Pancreas (tissue), 10 donors: Measurements from ENCODE around the gene AGFG1. TPM values are rescaled to one million over a fixed set of nuclear protein-coding genes. Genes with fewer than 3 reads are reported as not detected.

Experiments
- ATAC-seq, 4 donors: fragments of 200-7000 bp; cut with Tn5 transposase; one replicate each; pipeline versions ENCODE4 v1.8.0 to v1.9.1; 2020; ENCODE audit warnings: mild to moderate bottlenecking in 4 of 4, moderate library complexity in 4 of 4
- DNase-seq, 6 donors: peaks; one replicate each; pipeline ENCODE4 v3.0.0-alpha.2; 2020
- FAIRE-seq: peaks from 2 replicates; lab custom pipeline; 2012; peaks lifted over from hg19 to GRCh38; lab: Jason Lieb, UNC
- H3K27ac ChIP-seq, 4 donors: fragments of 200-600 bp; sonication (generic); 1 replicate in 3 of 4; 2 replicates in 1 of 4; pipeline versions ENCODE4 v1.5.0 to v1.8.0; 2020
- H3K27me3 ChIP-seq, 4 donors: fragments of 200-600 bp; one replicate each; pipeline ENCODE4 v1.8.0; 2021
- H3K36me3 ChIP-seq, 3 donors: fragments of 200-600 bp; sonication (generic) in 1 of 3; one replicate each; pipeline versions ENCODE4 v1.5.0 to v1.8.0; 2020 to 2021
- H3K4me1 ChIP-seq, 3 donors: fragments of 200-600 bp; one replicate each; pipeline ENCODE4 v1.8.0; 2021
- H3K4me3 ChIP-seq, 4 donors: fragments of 200-600 bp; sonication (generic) in 2 of 4; one replicate each; pipeline versions ENCODE4 v1.5.0 to v1.8.0; 2020 to 2021
- H3K9me3 ChIP-seq, 4 donors: fragments of 200-600 bp; one replicate each; pipeline ENCODE4 v1.8.0; 2021
- CTCF ChIP-seq, 4 donors: fragments of 200-600 bp; sonication (generic) in 3 of 4; IDR thresholded peaks; one replicate each; pipeline versions ENCODE4 v1.5.0 to v1.8.0; 2021; ENCODE audit warnings: antibody characterized with exemption in 4 of 4
- WGBS, 2 donors: extraction: QIAGEN DNeasy Blood & Tissue Kit; methylation state at CpG; one replicate each; pipeline ENCODE4 v1.1.7; 2013; 5-methylcytosine and 5-hydroxymethylcytosine counted together
- intact Hi-C, 3 donors: fragments of 100-400 bp; cut with DNase I; formaldehyde crosslinking; loops; one replicate each; pipeline versions ENCODE4 v1.11.1 to v1.14.2; 2022
- polyA plus RNA-seq, 2 donors: library from polyadenylated mRNA; stranded (reverse); fragments of 200-250 nt; gene quantifications; one replicate each; pipeline ENCODE4 v1.2.3, GENCODE V29; 2013
- total RNA-seq, 6 donors: library from RNA; stranded (reverse); fragmentation: NEBNext Ultra II Directional in 4 of 6; extraction: Animal tissue kit (Norgen Biotek cat#: 25700) in 4 of 6; gene quantifications; one replicate each; pipeline versions ENCODE4 v1.2.1 to v1.2.4, GENCODE V29; 2021 to 2023
- donor health status: healthy with polysubstance abuse.
- donor health status: DM: no; HTN: no; CAD: no; lungs with moderate emphysema.
- donor health status: DM: no; HTN: no; CAD: no.
- donor health status: control.
- donor health status: control.
- donor health status: Bipolar disorder and iron deficiency.
- donor health status: DM: yes; HTN: yes; CAD: no.
- donor health status: DM: no; HTN: no; CAD: no.
- donor health status: DM: no; HTN: no; CAD: no.
- donor health status: DM: yes; HTN: yes; CAD: no.

AGFG1 gene
- total and polyA plus RNA-seq, 8 donors, result 9.0 to 39.7 (median 25.9) TPM

- peaks cover 9 to 24% (median 18%) of the 10 kb centered on the region in 3 donors for H3K4me1 ChIP-seq
- no peak for TF ChIP-seq CTCF (IDR thresholded peaks at IDR 0.05)
- H3K36me3 ChIP-seq, result no peaks in the 10 kb centered on the region
- 1% methylated on average over 68 to 105 of the region's 106 CpGs for WGBS, 2 donors
- no peaks in the 10 kb centered on the region for H3K27me3 ChIP-seq
- intact Hi-C loops, result no loop called here
- peak overlapping the region; percentile 67 to 85 (median 78) for H3K27ac ChIP-seq
- ATAC-seq (peak; percentile 32 to 82 (median 62)), DNase-seq (peak in 5 of 6 donors; percentile 22 to 77 (median 49)), FAIRE-seq (no peak)
- no peaks in the 10 kb centered on the region for H3K9me3 ChIP-seq
- peak overlapping the region; percentile 88 to 96 (median 92) for H3K4me3 ChIP-seq
Observed at GRCh38 chr2:227472265-227473121, 537 bp downstream of the AGFG1 start.

GRCh38 chr2:227473122-227473461 is 1.1 kb downstream of the AGFG1 start:
- Histone ChIP-seq H3K36me3 (no peaks in the 10 kb centered on the region), H3K4me3 (peak overlapping the region; percentile 88 to 96 (median 92)), H3K27me3 (no peaks in the 10 kb centered on the region), H3K9me3 (no peaks in the 10 kb centered on the region), H3K27ac (peak overlapping the region in 1 of 4 donors; percentile 85), H3K4me1 (peaks cover 9 to 28% (median 18%) of the 10 kb centered on the region in 3 donors)
- no peak for FAIRE-seq
- no peak for ATAC-seq
- no peak for DNase-seq
- WGBS, 2 donors, result 1% methylated on average over 9 of the region's 9 CpGs
- TF ChIP-seq CTCF (IDR thresholded peaks at IDR 0.05), result no peak
- intact Hi-C loops, result no loop called here

GRCh38 chr2:227473806-227474205 is 1.9 kb downstream of the AGFG1 start:
- intact Hi-C loops, result no loop called here
- Histone ChIP-seq H3K36me3 (no peaks in the 10 kb centered on the region), H3K4me1 (peaks cover 9 to 28% (median 18%) of the 10 kb centered on the region in 3 donors), H3K9me3 (no peaks in the 10 kb centered on the region), H3K4me3 (peak overlapping the region in 2 of 4 donors; percentile 95 to 96), H3K27ac (no peak overlapping the region), H3K27me3 (no peaks in the 10 kb centered on the region)
- WGBS, 2 donors, result 16 to 21% methylated on average over 2 of the region's 2 CpGs
- FAIRE-seq, result no peak
- no peak for TF ChIP-seq CTCF (IDR thresholded peaks at IDR 0.05)
- no peak for DNase-seq
- no peak for ATAC-seq

- WGBS, 2 donors, result 18 to 28% methylated on average over 3 of the region's 3 CpGs
- Histone ChIP-seq H3K9me3 (no peaks in the 10 kb centered on the region), H3K27me3 (no peaks in the 10 kb centered on the region), H3K4me1 (peaks cover 9 to 34% (median 19%) of the 10 kb centered on the region in 3 donors), H3K27ac (no peak overlapping the region), H3K36me3 (no peaks in the 10 kb centered on the region), H3K4me3 (peak overlapping the region in 1 of 4 donors; percentile 96)
- TF ChIP-seq CTCF (IDR thresholded peaks at IDR 0.05), result no peak
- ATAC-seq, result no peak
- no peak for FAIRE-seq
- no peak for DNase-seq
- intact Hi-C loops, result no loop called here
Observed at GRCh38 chr2:227474410-227474809, 2.5 kb downstream of the AGFG1 start.

GRCh38 chr2:227477291-227477690 is 5.3 kb downstream of the AGFG1 start:
- no peak for ATAC-seq
- intact Hi-C loops, result no loop called here
- Histone ChIP-seq H3K27me3 (no peaks in the 10 kb centered on the region), H3K9me3 (no peaks in the 10 kb centered on the region), H3K36me3 (no peaks in the 10 kb centered on the region), H3K4me3 (no peak overlapping the region), H3K4me1 (peaks cover 9 to 50% (median 27%) of the 10 kb centered on the region in 3 donors), H3K27ac (no peak overlapping the region)
- FAIRE-seq, result no peak
- no peak for DNase-seq
- TF ChIP-seq CTCF (IDR thresholded peaks at IDR 0.05), result no peak
- 95 to 96% methylated on average over 4 of the region's 4 CpGs for WGBS, 2 donors
